Right cardiac atrium (tissue), 5 donors: ENCODE data around the gene CDH6. TPM values are rescaled to one million over a fixed set of nuclear protein-coding genes. Genes with fewer than 3 reads are reported as not detected.

ENCODE experiments used
- ATAC-seq, 2 donors: fragments of 200-7000 bp; cut with Tn5 transposase; one replicate each; pipeline versions ENCODE4 v1.8.0 to v1.9.1; 2020; ENCODE audit warnings: moderate library complexity in 2 of 2, mild to moderate bottlenecking in 1 of 2
- DNase-seq, 3 donors: peaks; one replicate each; pipeline ENCODE4 v3.0.0-alpha.2; 2020
- H3K27ac ChIP-seq: one replicate; pipeline ENCODE4 v1.5.1; 2013; ENCODE audit warnings: mild to moderate bottlenecking, low read length, control low read depth, moderate library complexity
- H3K27me3 ChIP-seq: one replicate; pipeline ENCODE4 v1.6.1; 2013; ENCODE audit not compliant: control insufficient read depth, insufficient read depth
- H3K4me1 ChIP-seq: one replicate; pipeline ENCODE4 v1.6.1; 2013; ENCODE audit warnings: low read length; ENCODE audit not compliant: control insufficient read depth, insufficient read depth
- H3K4me3 ChIP-seq: one replicate; pipeline ENCODE4 v1.5.1; 2013; ENCODE audit warnings: low read length, control low read depth
- H3K9me3 ChIP-seq: one replicate; pipeline ENCODE4 v1.6.1; 2013; ENCODE audit warnings: low read length; ENCODE audit not compliant: control insufficient read depth
- WGBS: extraction: QIAGEN DNeasy Blood & Tissue Kit; methylation state at CpG from one replicate; pipeline ENCODE4 v1.1.7; 2013; 5-methylcytosine and 5-hydroxymethylcytosine counted together
- intact Hi-C, 4 donors: fragments of 100-400 bp; cut with DNase I; formaldehyde crosslinking; loops; one replicate each; pipeline versions ENCODE4 v1.11.0 to v1.14.0; 2022 to 2023
- long read RNA-seq, 4 donors: library from polyadenylated mRNA; unstranded; transcript quantifications; one replicate each; pipeline ENCODE4 v2.0.0, GENCODE V29; 2020 to 2021
- polyA plus RNA-seq: library from polyadenylated mRNA; stranded (reverse); fragments of 200-250 nt; gene quantifications from one replicate; pipeline ENCODE4 v1.2.3, GENCODE V29; 2013
- total RNA-seq, 4 donors: library from RNA; stranded (reverse); fragmentation: NEBNext Ultra II Directional; extraction: Animal tissue kit (Norgen Biotek cat#: 25700); gene quantifications; one replicate each; pipeline ENCODE4 v1.2.1, GENCODE V29; 2021
- donor health status: healthy with polysubstance abuse.
- donor health status: DM: no; HTN: yes; CAD: no.
- donor health status: DM: no; HTN: no; CAD: no.
- donor health status: DM: no; HTN: yes; CAD: no; lungs with severe emphysema.
- donor health status: DM: yes; HTN: yes; CAD: no.

CDH6 gene
- total RNA-seq (1 to 10 TPM in 3 of 4 donors, under 1 TPM in 1; 0.65 to 1.7 (median 1.1) TPM), polyA plus RNA-seq (0.84 TPM)
- long read RNA-seq, donor 1, full-length matches to known transcripts = 1 of 1 reads
- long read RNA-seq, donor 1, partial matches to known transcripts = 0 of 1 reads
- long read RNA-seq, donor 1, other reads (novel, unspliced or antisense) = 0 of 1 reads
- long read RNA-seq, donor 2 = 0 reads
- long read RNA-seq, donor 3, partial matches to known transcripts = 1 of 1 reads
- long read RNA-seq, donor 3, other reads (novel, unspliced or antisense) = 0 of 1 reads
- long read RNA-seq, donor 4, partial matches to known transcripts = 0 of 2 reads
- long read RNA-seq, donor 4, other reads (novel, unspliced or antisense) = 2 of 2 reads

GRCh38 chr5:31193591-31194467, at the start of gene CDH6:
TSS of gene CDH6 (plus strand) at chr5:31193686. CDS start at chr5:31267474, 73,788 bp downstream.
- Histone ChIP-seq H3K9me3 (no peaks in the 10 kb centered on the region), H3K27ac (no peak within 1 kb of the TSS), H3K4me1 (no peaks in the 10 kb centered on the region), H3K4me3 (peak within 1 kb of the TSS; percentile 61), H3K27me3 (no peaks in the 10 kb centered on the region)
- peak; percentile 72 to 83 for ATAC-seq
- intact Hi-C loops = no loop called here
- WGBS = 1% methylated on average over 67 of the region's 67 CpGs
- peak; percentile 28 to 60 (median 58) for DNase-seq

GRCh38 chr5:31144364-31144763, 49.1 kb upstream of the CDH6 start:
- Histone ChIP-seq H3K27ac (no peak overlapping the region), H3K4me1 (no peaks in the 10 kb centered on the region), H3K27me3 (no peaks in the 10 kb centered on the region), H3K4me3 (no peak overlapping the region), H3K9me3 (no peaks in the 10 kb centered on the region)
- 66% methylated on average over 7 of the region's 7 CpGs for WGBS
- ATAC-seq = no peak
- DNase-seq = no peak
- intact Hi-C loops = no loop called here

- no peak for DNase-seq
- H3K4me3 ChIP-seq = no peak overlapping the region
- WGBS = 63% methylated on average over 2 of the region's 2 CpGs
- no peak overlapping the region for H3K27ac ChIP-seq
- intact Hi-C loops = no loop called here
- H3K4me1 ChIP-seq = no peaks in the 10 kb centered on the region
- no peaks in the 10 kb centered on the region for H3K9me3 ChIP-seq
- ATAC-seq = no peak
- H3K27me3 ChIP-seq = no peaks in the 10 kb centered on the region
Measured at GRCh38 chr5:31148959-31149475, 44.5 kb upstream of the CDH6 start.

- Histone ChIP-seq H3K9me3 (no peaks in the 10 kb centered on the region), H3K27me3 (no peaks in the 10 kb centered on the region), H3K4me3 (no peak overlapping the region), H3K4me1 (no peaks in the 10 kb centered on the region), H3K27ac (no peak overlapping the region)
- intact Hi-C loops = no loop called here
- ATAC-seq (no peak), DNase-seq (no peak)
- 74% methylated on average over 2 of the region's 2 CpGs for WGBS
Measured at GRCh38 chr5:31153521-31153920, 40.0 kb upstream of the CDH6 start.

GRCh38 chr5:31156631-31157160, 36.8 kb upstream of the CDH6 start:
- intact Hi-C loops = no loop called here
- no peak for DNase-seq

GRCh38 chr5:31157720-31158119, 35.8 kb upstream of the CDH6 start:
- WGBS = 39% methylated on average over 5 of the region's 5 CpGs
- no peak overlapping the region for H3K27ac ChIP-seq
- no peak overlapping the region for H3K4me3 ChIP-seq
- H3K27me3 ChIP-seq = no peaks in the 10 kb centered on the region
- intact Hi-C loops = no loop called here
- no peak for ATAC-seq
- DNase-seq = no peak
- H3K4me1 ChIP-seq = no peaks in the 10 kb centered on the region
- H3K9me3 ChIP-seq = no peaks in the 10 kb centered on the region

More at GRCh38 chr5:31156631-31157160, 36.8 kb upstream of the CDH6 start:
- Histone ChIP-seq H3K4me3 (no peak overlapping the region), H3K27me3 (no peaks in the 10 kb centered on the region), H3K9me3 (no peaks in the 10 kb centered on the region), H3K4me1 (no peaks in the 10 kb centered on the region), H3K27ac (no peak overlapping the region)
- 64% methylated on average over 3 of the region's 3 CpGs for WGBS
- ATAC-seq = no peak

GRCh38 chr5:31158686-31159085, 34.8 kb upstream of the CDH6 start:
- Histone ChIP-seq H3K27me3 (no peaks in the 10 kb centered on the region), H3K4me3 (no peak overlapping the region), H3K9me3 (no peaks in the 10 kb centered on the region), H3K4me1 (no peaks in the 10 kb centered on the region), H3K27ac (no peak overlapping the region)
- no peak for ATAC-seq
- intact Hi-C loops = no loop called here
- WGBS = 53% methylated on average over 1 of the region's 1 CpG
- no peak for DNase-seq

- H3K4me3 ChIP-seq = no peak overlapping the region
Measured at GRCh38 chr5:31161781-31162181, 31.7 kb upstream of the CDH6 start.

GRCh38 chr5:31165729-31166128, 27.8 kb upstream of the CDH6 start:
- H3K4me1 ChIP-seq = no peaks in the 10 kb centered on the region
- no peaks in the 10 kb centered on the region for H3K27me3 ChIP-seq
- no peak overlapping the region for H3K4me3 ChIP-seq
- 80% methylated on average over 2 of the region's 2 CpGs for WGBS
- no peaks in the 10 kb centered on the region for H3K9me3 ChIP-seq
- ATAC-seq = no peak
- no peak for DNase-seq
- intact Hi-C loops = no loop called here
- H3K27ac ChIP-seq = no peak overlapping the region

More at GRCh38 chr5:31161781-31162181, 31.7 kb upstream of the CDH6 start:
- no peaks in the 10 kb centered on the region for H3K27me3 ChIP-seq
- WGBS = 38% methylated on average over 2 of the region's 2 CpGs
- H3K27ac ChIP-seq = no peak overlapping the region
- no peaks in the 10 kb centered on the region for H3K4me1 ChIP-seq
- H3K9me3 ChIP-seq = no peaks in the 10 kb centered on the region
- intact Hi-C loops = no loop called here
- ATAC-seq = no peak
- DNase-seq = no peak

GRCh38 chr5:31169379-31169778, 24.1 kb upstream of the CDH6 start:
- no peaks in the 10 kb centered on the region for H3K4me1 ChIP-seq
- ATAC-seq = no peak
- H3K27ac ChIP-seq = no peak overlapping the region
- 84% methylated on average over 7 of the region's 7 CpGs for WGBS
- DNase-seq = no peak
- no peaks in the 10 kb centered on the region for H3K9me3 ChIP-seq
- intact Hi-C loops = no loop called here
- H3K27me3 ChIP-seq = no peaks in the 10 kb centered on the region
- no peak overlapping the region for H3K4me3 ChIP-seq

GRCh38 chr5:31172881-31173280, 20.6 kb upstream of the CDH6 start:
- no peak for ATAC-seq
- no peaks in the 10 kb centered on the region for H3K9me3 ChIP-seq
- no peaks in the 10 kb centered on the region for H3K4me1 ChIP-seq

More at GRCh38 chr5:31172881-31173280, 20.6 kb upstream of the CDH6 start:
- H3K4me3 ChIP-seq = no peak overlapping the region
- H3K27me3 ChIP-seq = no peaks in the 10 kb centered on the region
- intact Hi-C loops = no loop called here
- no peak for DNase-seq
- H3K27ac ChIP-seq = no peak overlapping the region
